ENCODE results near the gene CLCNKA. TPM values are rescaled to one million over a fixed set of nuclear protein-coding genes. Genes with fewer than 3 reads are reported as not detected.
"Not testable (repeated sequence)": the region's sequence is repeated elsewhere in the genome, so short reads cannot be mapped to it uniquely, and the experiment has no call there.

The CLCNKA gene
- total RNA-seq, 2 donors from 2014 or later, result 0.42 TPM; not detected in 1

DNA sequence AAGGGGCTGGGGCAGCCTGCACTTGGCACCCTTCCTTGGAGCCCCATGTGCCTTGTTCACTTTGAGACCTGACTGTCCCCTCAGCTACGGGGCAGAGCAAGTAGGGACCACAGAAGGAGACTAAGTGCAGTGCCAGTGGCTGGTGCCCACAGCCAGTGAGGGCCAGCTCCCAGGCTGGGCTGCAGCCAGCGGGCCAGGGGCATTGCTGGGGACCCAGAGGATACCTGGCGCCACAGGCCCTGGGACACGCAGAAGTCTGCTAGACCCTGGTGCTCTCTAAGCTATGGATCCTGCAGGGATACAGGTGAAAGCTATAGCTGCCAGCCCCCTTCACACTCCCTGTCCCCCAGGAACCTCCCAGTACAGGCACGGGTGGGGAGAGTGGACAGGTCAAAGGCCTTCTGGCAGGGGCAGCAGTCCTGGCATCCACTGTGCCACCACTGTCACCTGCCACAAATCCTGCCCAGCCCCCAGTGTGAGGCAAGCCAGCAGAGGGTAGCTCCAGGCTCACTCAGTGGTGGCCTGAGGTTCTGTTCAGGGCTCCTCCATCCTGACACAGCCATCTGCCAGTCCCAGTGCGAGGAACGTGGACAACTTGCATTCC lies 1.3 kb downstream of the CLCNKA start:
- intact Hi-C loops (cut with DNase I), result no loop called here
- H3K27me3 ChIP-seq, result no peaks in the 10 kb centered on the region
- H3K4me1 ChIP-seq, result no peaks in the 10 kb centered on the region
- H3K27ac ChIP-seq, result no peak overlapping the region
- H3K9me3 ChIP-seq, result no peaks in the 10 kb centered on the region
- TF ChIP-seq, protein P1, sequence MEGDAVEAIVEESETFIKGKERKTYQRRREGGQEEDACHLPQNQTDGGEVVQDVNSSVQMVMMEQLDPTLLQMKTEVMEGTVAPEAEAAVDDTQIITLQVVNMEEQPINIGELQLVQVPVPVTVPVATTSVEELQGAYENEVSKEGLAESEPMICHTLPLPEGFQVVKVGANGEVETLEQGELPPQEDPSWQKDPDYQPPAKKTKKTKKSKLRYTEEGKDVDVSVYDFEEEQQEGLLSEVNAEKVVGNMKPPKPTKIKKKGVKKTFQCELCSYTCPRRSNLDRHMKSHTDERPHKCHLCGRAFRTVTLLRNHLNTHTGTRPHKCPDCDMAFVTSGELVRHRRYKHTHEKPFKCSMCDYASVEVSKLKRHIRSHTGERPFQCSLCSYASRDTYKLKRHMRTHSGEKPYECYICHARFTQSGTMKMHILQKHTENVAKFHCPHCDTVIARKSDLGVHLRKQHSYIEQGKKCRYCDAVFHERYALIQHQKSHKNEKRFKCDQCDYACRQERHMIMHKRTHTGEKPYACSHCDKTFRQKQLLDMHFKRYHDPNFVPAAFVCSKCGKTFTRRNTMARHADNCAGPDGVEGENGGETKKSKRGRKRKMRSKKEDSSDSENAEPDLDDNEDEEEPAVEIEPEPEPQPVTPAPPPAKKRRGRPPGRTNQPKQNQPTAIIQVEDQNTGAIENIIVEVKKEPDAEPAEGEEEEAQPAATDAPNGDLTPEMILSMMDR (IDR thresholded peaks at IDR 0.05), result no peak
- DNase-seq, result no peak
- H3K36me3 ChIP-seq, result no peaks in the 10 kb centered on the region
- H3K4me3 ChIP-seq, result no peak overlapping the region
- no peak overlapping the region for H3K9ac ChIP-seq (ENCODE audit: low read depth in 2 of 2, low read length in 2 of 2)

GRCh38 chr1:16026302-16026701 lies 4.5 kb downstream of the CLCNKA start:
- H3K27ac ChIP-seq; H3K4me3 ChIP-seq; H3K36me3 ChIP-seq; H3K9me3 ChIP-seq; DNase-seq; H3K9ac ChIP-seq (ENCODE audit: low read depth in 2 of 2, low read length in 2 of 2); H3K4me1 ChIP-seq; intact Hi-C loops (cut with DNase I); H3K27me3 ChIP-seq: not testable (repeated sequence)

- Histone ChIP-seq H3K9me3 (no peaks in the 10 kb centered on the region), H3K4me3 (no peak overlapping the region), H3K9ac (ENCODE audit: low read depth in 2 of 2, low read length in 2 of 2) (no peak overlapping the region), H3K4me1 (no peaks in the 10 kb centered on the region), H3K36me3 (no peaks in the 10 kb centered on the region), H3K27ac (no peak overlapping the region), H3K27me3 (no peaks in the 10 kb centered on the region)
- intact Hi-C loops (cut with DNase I), result no loop called here
- TF ChIP-seq, protein P1 (IDR thresholded peaks at IDR 0.05), result no peak
- no peak for DNase-seq
These were observed 5.1 kb downstream of the CLCNKA start for GRCh38 chr1:16026723-16027484.

DNA sequence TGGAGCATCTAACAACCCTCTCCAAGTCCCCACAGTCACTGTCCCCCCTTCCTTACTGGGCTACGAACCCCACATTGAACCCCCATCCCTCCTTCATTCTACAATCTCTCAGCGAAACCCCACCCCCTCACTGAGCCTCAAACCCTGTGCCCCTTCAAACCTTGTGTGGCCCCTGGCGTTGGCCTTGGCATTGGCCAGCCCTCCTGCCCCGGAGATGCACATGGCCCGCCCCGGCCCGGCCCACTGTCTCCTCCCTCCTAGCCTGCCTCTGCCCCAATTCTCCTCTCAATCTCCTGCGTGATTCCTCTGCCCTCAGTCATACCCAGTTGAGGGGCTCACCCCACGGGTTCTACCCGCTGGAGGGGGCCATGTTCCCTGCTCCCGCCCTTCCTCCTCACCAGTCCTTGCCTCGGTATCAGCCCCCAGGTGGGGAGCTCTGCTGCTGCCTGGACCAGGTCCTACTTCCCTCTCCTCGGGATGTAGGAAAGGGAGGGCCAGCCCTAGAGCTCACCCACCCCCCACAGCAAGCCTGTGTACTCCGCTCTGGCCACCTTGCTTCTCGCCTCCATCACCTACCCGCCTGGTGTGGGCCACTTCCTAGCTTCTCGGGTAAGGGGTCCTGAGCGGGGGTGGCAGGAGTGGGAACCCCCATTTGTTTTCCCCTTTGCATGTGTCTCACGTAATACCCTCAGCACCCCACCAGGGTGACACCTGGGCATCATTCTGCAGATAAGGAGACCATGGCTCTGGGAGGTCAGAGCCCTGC lies 6.6 kb downstream of the CLCNKA start:
- intact Hi-C loops (cut with DNase I), result no loop called here
- Histone ChIP-seq H3K9ac (ENCODE audit: low read depth in 2 of 2, low read length in 2 of 2) (no peak overlapping the region), H3K27ac (no peak overlapping the region), H3K27me3 (no peaks in the 10 kb centered on the region), H3K9me3 (no peaks in the 10 kb centered on the region), H3K36me3 (no peaks in the 10 kb centered on the region), H3K4me1 (no peaks in the 10 kb centered on the region), H3K4me3 (no peak overlapping the region)
- TF ChIP-seq, protein P1 (IDR thresholded peaks at IDR 0.05), result no peak
- no peak for DNase-seq

GRCh38 chr1:16029003-16029268 lies 7.1 kb downstream of the CLCNKA start:
- H3K9ac ChIP-seq (ENCODE audit: low read depth in 2 of 2, low read length in 2 of 2); intact Hi-C loops (cut with DNase I); DNase-seq; H3K4me1 ChIP-seq; H3K4me3 ChIP-seq; H3K9me3 ChIP-seq; H3K27me3 ChIP-seq; H3K36me3 ChIP-seq; H3K27ac ChIP-seq: not testable (repeated sequence)

DNA sequence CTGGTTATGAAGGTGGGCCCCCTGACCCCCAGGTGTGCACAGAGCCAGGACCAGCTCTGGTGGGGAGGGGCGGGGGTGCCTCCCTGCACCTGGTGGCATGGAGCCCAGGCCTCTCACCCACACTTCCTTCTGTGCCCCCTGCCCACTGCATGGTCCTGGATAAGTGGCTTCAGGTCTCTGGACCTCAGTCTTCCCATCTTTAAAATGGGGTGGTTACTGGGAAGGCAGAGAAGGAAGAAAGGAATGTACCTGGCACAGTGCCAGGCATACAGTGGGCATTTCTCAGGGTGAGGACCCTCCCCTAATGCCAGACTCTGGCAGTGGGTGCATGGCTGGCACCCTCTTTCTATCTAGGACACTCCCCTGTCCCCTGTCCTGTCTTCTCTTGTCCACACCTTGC lies 7.5 kb downstream of the CLCNKA start:
- Histone ChIP-seq H3K4me1 (no peaks in the 10 kb centered on the region), H3K9ac (ENCODE audit: low read depth in 2 of 2, low read length in 2 of 2) (no peak overlapping the region), H3K27me3 (no peaks in the 10 kb centered on the region), H3K9me3 (no peaks in the 10 kb centered on the region), H3K4me3 (no peak overlapping the region), H3K36me3 (no peaks in the 10 kb centered on the region), H3K27ac (no peak overlapping the region)
- DNase-seq, result no peak
- TF ChIP-seq, protein P1 (IDR thresholded peaks at IDR 0.05), result no peak
- intact Hi-C loops (cut with DNase I), result no loop called here

Data from colonic mucosa (tissue), 4 donors.